Naive thymus-derived CD4-positive, alpha-beta T cell (primary cell): ENCODE results near the gene TNIK. TPM values are rescaled to one million over a fixed set of nuclear protein-coding genes. Genes with fewer than 3 reads are reported as not detected.

Experiments used
- ATAC-seq: fragments of 150-1000 bp; cut with Tn5 transposase; 2 replicates; pipeline ENCODE4 v1.10.0; 2021; ENCODE audit warnings: mild to moderate bottlenecking, moderate library complexity
- CTCF ChIA-PET: fragments of 350-600 bp; sonication (Branson Sonifier 250); formaldehyde crosslinking; loops from one replicate; lab custom pipeline; 2021; ENCODE audit warnings: antibody characterized with exemption; lab: Charles Lee
- POLR2A ChIA-PET: fragments of 350-600 bp; sonication (Branson Sonifier 250); formaldehyde crosslinking; loops from one replicate; lab custom pipeline; 2021; ENCODE audit warnings: antibody characterized with exemption, inconsistent platforms; lab: Charles Lee
- DNase-seq, 9 donors: peaks; one replicate each; pipeline versions ENCODE4 v3.0.0 to v3.0.0-alpha.2; 2020 to 2022; ENCODE audit warnings: mixed read lengths in 1 of 9
- H3K27ac ChIP-seq: one replicate; pipeline ENCODE4 v1.7.0; 2013; ENCODE audit warnings: mild to moderate bottlenecking, low read depth, low read length, moderate library complexity
- H3K27me3 ChIP-seq, 2 donors: one replicate each; pipeline ENCODE4 v1.7.0; 2013; ENCODE audit warnings: low read length in 2 of 2, mild to moderate bottlenecking in 2 of 2, moderate library complexity in 2 of 2; ENCODE audit not compliant: control insufficient read depth in 2 of 2, insufficient read depth in 2 of 2
- H3K36me3 ChIP-seq, 3 experiments: 1 replicate in 2 of 3; 2 replicates in 1 of 3; pipeline ENCODE4 v1.7.0; 2013; ENCODE audit warnings: low read length in 3 of 3, mild to moderate bottlenecking in 3 of 3, moderate library complexity in 1 of 3; ENCODE audit not compliant: insufficient read depth in 3 of 3, control insufficient read depth in 2 of 3
- H3K4me1 ChIP-seq, 2 donors: one replicate each; pipeline ENCODE4 v1.7.0; 2013; ENCODE audit warnings: low read length in 2 of 2, mild to moderate bottlenecking in 2 of 2, moderate library complexity in 1 of 2; ENCODE audit not compliant: control insufficient read depth in 2 of 2, insufficient read depth in 2 of 2
- H3K4me3 ChIP-seq: 2 replicates; pipeline ENCODE4 v1.7.0; 2013; ENCODE audit warnings: mild to moderate bottlenecking, low read length
- H3K9me3 ChIP-seq, 3 experiments: 1 replicate in 2 of 3; 2 replicates in 1 of 3; pipeline ENCODE4 v1.7.0; 2013; ENCODE audit warnings: low read length in 3 of 3; ENCODE audit not compliant: control insufficient read depth in 2 of 3
- H3K27ac Mint-ChIP-seq, 9 donors: one replicate each; pipeline ENCODE4 v1.8.0; 2020 to 2022; ENCODE audit warnings: mixed read lengths in 9 of 9, mild to moderate bottlenecking in 8 of 9, moderate library complexity in 5 of 9, inconsistent platforms in 2 of 9
- H3K27me3 Mint-ChIP-seq, 5 donors: one replicate each; pipeline ENCODE4 v1.8.0; 2021 to 2022; ENCODE audit warnings: mixed read lengths in 5 of 5, mild to moderate bottlenecking in 1 of 5
- H3K36me3 Mint-ChIP-seq, 5 donors: one replicate each; pipeline ENCODE4 v1.8.0; 2020 to 2022; ENCODE audit warnings: mixed read lengths in 5 of 5, mild to moderate bottlenecking in 3 of 5, inconsistent platforms in 1 of 5
- H3K4me1 Mint-ChIP-seq, 7 donors: one replicate each; pipeline ENCODE4 v1.8.0; 2020 to 2022; ENCODE audit warnings: mixed read lengths in 7 of 7, mild to moderate bottlenecking in 3 of 7, inconsistent platforms in 1 of 7
- H3K4me3 Mint-ChIP-seq, 10 donors: one replicate each; pipeline ENCODE4 v1.8.0; 2020 to 2022; ENCODE audit warnings: mild to moderate bottlenecking in 10 of 10, mixed read lengths in 10 of 10, moderate library complexity in 6 of 10, inconsistent platforms in 2 of 10
- H3K9me3 Mint-ChIP-seq, 11 donors: one replicate each; pipeline ENCODE4 v1.8.0; 2020 to 2022; ENCODE audit warnings: mixed read lengths in 11 of 11, mild to moderate bottlenecking in 4 of 11, inconsistent platforms in 1 of 11, moderate library complexity in 1 of 11
- intact Hi-C, 2 donors: fragments of 100-400 bp; cut with micrococcal nuclease; formaldehyde crosslinking; loops; one replicate each; pipeline ENCODE4 v1.15.1; 2023
- polyA plus RNA-seq, 2 donors: library from polyadenylated mRNA; unstranded; fragments of 300-500 nt; fragmentation: Illumina TruSeq; gene quantifications; one replicate each; pipeline ENCODE4 v1.2.3, GENCODE V29; 2021
- total RNA-seq, 6 experiments: library from RNA in 5 of 6; stranded (reverse) in 5 of 6; gene quantifications; 1 replicate in 5 of 6; 2 replicates in 1 of 6; pipeline ENCODE4 v1.2.3 and lab custom pipeline; 2021 to 2026

TNIK gene
- total and polyA plus RNA-seq, 7 experiments from 2014 or later = 20.2 to 74.9 (median 66.3) TPM

DNA sequence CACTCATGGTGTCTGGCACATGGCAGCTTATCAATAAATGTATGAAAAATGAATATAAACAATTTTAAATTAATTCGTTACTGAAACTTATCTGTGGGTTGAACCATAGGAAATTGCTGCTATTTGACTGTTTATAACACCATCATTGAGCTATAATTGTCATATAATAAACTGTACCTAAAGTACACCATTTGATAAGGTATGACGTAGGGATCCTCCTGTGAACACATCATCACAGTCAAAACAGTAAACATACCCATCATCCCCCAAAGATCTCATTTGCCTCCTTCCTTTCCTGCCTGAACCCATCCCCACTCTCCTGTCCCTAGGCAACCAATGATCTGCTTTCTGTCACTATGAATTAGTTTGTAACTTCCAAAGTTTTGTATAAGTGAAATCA is 282.7 kb downstream of the TNIK start:
- Mint-ChIP-seq H3K36me3 (peaks cover 11 to 77% (median 50%) of the 10 kb centered on the region in 5 donors), H3K9me3 (peaks cover 0 to 3% (median 0%) of the 10 kb centered on the region in 11 donors), H3K27ac (peak overlapping the region in 1 of 9 donors; percentile 1), H3K27me3 (no peaks in the 10 kb centered on the region), H3K4me1 (peaks cover 23 to 48% (median 32%) of the 10 kb centered on the region in 7 donors), H3K4me3 (no peak overlapping the region)
- DNase-seq (no peak), ATAC-seq (no peak)
- no peaks in the 10 kb centered on the region for H3K9me3 ChIP-seq
- H3K4me3 ChIP-seq = no peak overlapping the region
- no peaks in the 10 kb centered on the region for H3K4me1 ChIP-seq
- intact Hi-C loops = no loop called here
- H3K27ac ChIP-seq = no peak overlapping the region
- POLR2A ChIA-PET = interaction anchor here (0.7 kb wide), 1 partner anchor 150 kb away, joined by 3 read pairs; no protein-coding TSS in a partner anchor
- CTCF ChIA-PET = no interaction called here
- peaks cover 0 to 48% (median 0%) of the 10 kb centered on the region in 3 experiments for H3K36me3 ChIP-seq
- H3K27me3 ChIP-seq = no peaks in the 10 kb centered on the region

DNA sequence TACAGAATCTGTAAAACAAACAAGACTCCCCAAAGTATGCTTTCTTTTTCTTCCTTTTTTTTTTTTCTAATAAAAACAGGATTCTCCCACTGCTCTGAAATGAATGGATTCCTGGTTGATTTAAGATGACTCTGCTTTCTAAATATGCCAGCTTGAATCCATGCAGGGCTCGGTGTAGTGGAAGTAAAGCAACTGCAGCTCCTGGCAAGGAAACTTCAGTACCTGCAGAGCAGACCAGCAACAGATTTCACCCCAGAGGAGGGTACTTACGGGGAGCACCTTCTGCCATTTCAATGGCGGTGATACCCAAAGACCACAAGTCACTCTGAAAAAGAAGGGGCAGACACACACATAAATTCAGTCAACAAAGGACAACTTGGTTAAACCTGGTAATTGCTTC is 283.1 kb downstream of the TNIK start:
- no peaks in the 10 kb centered on the region for H3K9me3 ChIP-seq
- H3K4me1 Mint-ChIP-seq = peaks cover 19 to 44% (median 32%) of the 10 kb centered on the region in 7 donors
- H3K4me1 ChIP-seq = no peaks in the 10 kb centered on the region
- ChIA-PET POLR2A (interaction anchor here (0.7 kb wide), 1 partner anchor 149 kb away, joined by 3 read pairs; no protein-coding TSS in a partner anchor), CTCF (no interaction called here)
- peaks cover 9 to 77% (median 47%) of the 10 kb centered on the region in 5 donors for H3K36me3 Mint-ChIP-seq
- ATAC-seq (no peak), DNase-seq (no peak)
- H3K36me3 ChIP-seq = peaks cover 0 to 47% (median 0%) of the 10 kb centered on the region in 3 experiments
- intact Hi-C loops = no loop called here
- no peaks in the 10 kb centered on the region for H3K27me3 Mint-ChIP-seq
- no peak overlapping the region for H3K4me3 ChIP-seq
- H3K27ac Mint-ChIP-seq = no peak overlapping the region
- H3K9me3 Mint-ChIP-seq = peaks cover 0 to 1% (median 0%) of the 10 kb centered on the region in 11 donors
- no peak overlapping the region for H3K4me3 Mint-ChIP-seq
- no peak overlapping the region for H3K27ac ChIP-seq
- H3K27me3 ChIP-seq = no peaks in the 10 kb centered on the region

DNA sequence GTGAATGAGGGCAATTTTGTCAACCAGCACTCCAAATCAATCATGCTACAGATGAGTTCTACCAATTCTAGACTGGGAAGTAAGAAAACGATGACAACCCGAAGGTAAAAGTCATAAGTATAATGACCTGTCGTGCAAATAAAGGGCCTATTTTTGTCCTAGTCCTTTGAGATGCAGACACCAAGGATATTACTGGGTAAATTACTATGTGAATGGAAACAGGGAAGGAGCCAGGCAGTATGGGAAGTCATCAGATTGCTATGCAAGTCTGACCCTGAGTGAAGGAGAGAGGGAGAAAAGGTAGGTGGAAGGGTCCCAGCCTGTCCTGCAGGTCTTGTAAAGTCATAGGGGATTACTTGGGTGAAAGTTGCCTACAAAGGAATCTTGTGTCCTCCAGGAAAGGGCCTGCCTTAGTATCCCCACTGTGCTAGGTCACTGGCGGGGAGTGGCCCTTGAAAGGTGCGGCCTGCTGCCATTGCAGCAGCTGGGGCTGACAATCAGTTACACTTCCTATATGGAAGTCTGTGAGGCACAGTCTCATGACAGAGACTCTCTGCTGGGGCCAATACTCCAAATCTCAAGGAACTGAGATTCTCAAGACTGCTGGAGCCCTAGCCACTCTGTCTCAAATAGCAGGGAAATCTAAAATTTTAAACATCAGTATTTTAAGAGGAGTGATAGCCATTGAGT is 283.8 kb downstream of the TNIK start:
- H3K9me3 Mint-ChIP-seq = peaks cover 0 to 1% (median 0%) of the 10 kb centered on the region in 11 donors
- H3K27ac Mint-ChIP-seq = peak overlapping the region in 1 of 9 donors; percentile 35
- H3K27me3 ChIP-seq = no peaks in the 10 kb centered on the region
- H3K4me1 ChIP-seq = no peaks in the 10 kb centered on the region
- POLR2A ChIA-PET = no interaction called here
- intact Hi-C loops = no loop called here
- DNase-seq = no peak
- no peak overlapping the region for H3K27ac ChIP-seq
- H3K27me3 Mint-ChIP-seq = no peaks in the 10 kb centered on the region
- H3K4me3 Mint-ChIP-seq = no peak overlapping the region
- no peak for ATAC-seq
- no peaks in the 10 kb centered on the region for H3K9me3 ChIP-seq
- H3K4me3 ChIP-seq = no peak overlapping the region
- H3K4me1 Mint-ChIP-seq = peaks cover 16 to 38% (median 28%) of the 10 kb centered on the region in 7 donors
- peaks cover 0 to 53% (median 0%) of the 10 kb centered on the region in 3 experiments for H3K36me3 ChIP-seq
- peaks cover 10 to 80% (median 45%) of the 10 kb centered on the region in 5 donors for H3K36me3 Mint-ChIP-seq
- CTCF ChIA-PET = no interaction called here

DNA sequence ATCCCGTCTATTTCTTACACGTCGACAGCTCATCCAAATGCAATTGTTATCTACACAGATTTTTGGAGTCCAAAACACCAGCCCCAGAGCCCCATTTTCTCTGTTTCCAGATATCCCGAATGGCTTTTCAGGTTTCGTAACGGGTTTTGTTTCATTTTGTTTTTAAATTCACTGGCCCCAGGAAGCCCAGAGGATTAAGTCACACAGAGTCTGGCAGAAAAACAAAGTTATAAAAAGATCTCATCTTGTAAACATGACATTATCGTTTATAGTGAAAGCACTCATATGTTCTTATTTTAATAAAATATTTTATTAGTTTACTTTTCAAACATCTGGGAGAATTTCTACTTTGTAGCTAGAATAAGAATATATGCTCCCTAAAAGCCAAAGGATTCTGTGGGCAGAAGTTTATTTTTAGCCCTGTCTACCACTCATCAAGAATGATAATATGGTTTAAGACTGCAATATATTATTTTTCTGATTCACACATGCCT is 284.4 kb downstream of the TNIK start:
- ATAC-seq = no peak
- H3K4me1 Mint-ChIP-seq = peaks cover 16 to 35% (median 24%) of the 10 kb centered on the region in 7 donors
- peaks cover 11 to 80% (median 43%) of the 10 kb centered on the region in 5 donors for H3K36me3 Mint-ChIP-seq
- Histone ChIP-seq H3K27me3 (no peaks in the 10 kb centered on the region), H3K4me3 (no peak overlapping the region), H3K36me3 (peaks cover 0 to 57% (median 0%) of the 10 kb centered on the region in 3 experiments), H3K9me3 (no peaks in the 10 kb centered on the region), H3K4me1 (no peaks in the 10 kb centered on the region), H3K27ac (no peak overlapping the region)
- H3K4me3 Mint-ChIP-seq = no peak overlapping the region
- H3K9me3 Mint-ChIP-seq = no peaks in the 10 kb centered on the region
- ChIA-PET CTCF (no interaction called here), POLR2A (no interaction called here)
- no peak overlapping the region for H3K27ac Mint-ChIP-seq
- intact Hi-C loops = no loop called here
- H3K27me3 Mint-ChIP-seq = no peaks in the 10 kb centered on the region
- DNase-seq = no peak

DNA sequence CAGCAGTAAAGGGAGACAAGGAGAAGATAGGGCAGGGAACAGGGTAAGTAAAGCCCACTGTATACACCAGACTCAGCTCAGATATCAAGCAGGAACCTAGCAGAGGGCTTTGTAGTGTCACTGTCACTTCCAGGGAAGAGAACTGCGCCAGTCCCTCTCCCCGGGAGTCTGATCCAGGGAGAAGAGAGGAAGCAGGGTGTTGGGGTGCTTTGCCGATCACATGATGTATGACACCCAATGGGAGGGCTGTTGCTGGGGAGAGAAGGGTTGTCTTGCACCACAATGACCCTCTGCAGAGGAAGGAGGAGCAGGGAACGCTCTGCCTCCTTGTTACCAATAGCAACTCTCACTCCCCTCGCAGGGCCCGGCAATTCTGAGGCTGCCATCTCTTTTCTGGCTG is 286.5 kb downstream of the TNIK start:
- DNase-seq = no peak
- no peak overlapping the region for H3K27ac ChIP-seq
- POLR2A ChIA-PET = no interaction called here
- Mint-ChIP-seq H3K36me3 (peaks cover 11 to 77% (median 47%) of the 10 kb centered on the region in 5 donors), H3K27me3 (no peaks in the 10 kb centered on the region), H3K4me3 (no peak overlapping the region), H3K27ac (peak overlapping the region in 3 of 9 donors; percentile 26 to 63 (median 43)), H3K4me1 (peaks cover 6 to 17% (median 8%) of the 10 kb centered on the region in 7 donors), H3K9me3 (no peaks in the 10 kb centered on the region)
- no peaks in the 10 kb centered on the region for H3K4me1 ChIP-seq
- peaks cover 0 to 53% (median 0%) of the 10 kb centered on the region in 3 experiments for H3K36me3 ChIP-seq
- no peaks in the 10 kb centered on the region for H3K9me3 ChIP-seq
- H3K4me3 ChIP-seq = no peak overlapping the region
- peak; percentile 71 for ATAC-seq
- CTCF ChIA-PET = no interaction called here
- H3K27me3 ChIP-seq = no peaks in the 10 kb centered on the region
- intact Hi-C loops = no loop called here

DNA sequence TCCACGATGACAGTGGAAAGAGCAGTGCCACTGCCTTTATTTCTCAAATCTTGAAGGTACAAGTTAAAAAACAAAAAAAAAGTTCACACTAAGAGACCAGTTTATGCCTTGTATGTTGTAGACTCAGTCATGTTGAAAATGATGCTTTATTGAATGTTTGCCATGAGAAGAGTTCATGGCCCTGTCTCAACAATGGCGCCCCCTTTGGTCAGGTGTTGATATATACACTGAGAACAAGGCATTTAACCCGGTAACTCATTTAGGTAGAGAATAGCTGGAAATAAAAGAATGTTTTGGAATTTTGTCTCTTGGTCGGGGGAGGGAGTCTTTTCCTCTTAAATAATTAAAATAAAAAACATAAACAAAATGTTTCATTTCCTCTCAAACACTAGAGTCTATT is 288.1 kb downstream of the TNIK start:
- DNase-seq = no peak
- intact Hi-C loops = no loop called here
- Mint-ChIP-seq H3K4me1 (peaks cover 1 to 20% (median 8%) of the 10 kb centered on the region in 7 donors), H3K36me3 (peaks cover 17 to 77% (median 48%) of the 10 kb centered on the region in 5 donors), H3K9me3 (no peaks in the 10 kb centered on the region), H3K27ac (peak overlapping the region in 1 of 9 donors; percentile 54), H3K4me3 (no peak overlapping the region), H3K27me3 (no peaks in the 10 kb centered on the region)
- H3K36me3 ChIP-seq = peaks cover 0 to 54% (median 2%) of the 10 kb centered on the region in 3 experiments
- H3K4me3 ChIP-seq = no peak overlapping the region
- H3K27me3 ChIP-seq = no peaks in the 10 kb centered on the region
- no peak overlapping the region for H3K27ac ChIP-seq
- H3K9me3 ChIP-seq = no peaks in the 10 kb centered on the region
- H3K4me1 ChIP-seq = no peaks in the 10 kb centered on the region
- CTCF ChIA-PET = interaction anchor here (1.0 kb wide), 1 partner anchor 394 kb away, joined by 3 read pairs; no protein-coding TSS in a partner anchor
- ATAC-seq = no peak
- POLR2A ChIA-PET = no interaction called here
